ENCODE measurements around the gene RTL10. TPM values are rescaled to one million over a fixed set of nuclear protein-coding genes. Genes with fewer than 3 reads are reported as not detected.
"Not testable (repeated sequence)": the region's sequence is repeated elsewhere in the genome, so short reads cannot be mapped to it uniquely, and the experiment has no call there.

The RTL10 gene
- total RNA-seq, 1 donor from 2014 or later, result 10.9 TPM

DNA sequence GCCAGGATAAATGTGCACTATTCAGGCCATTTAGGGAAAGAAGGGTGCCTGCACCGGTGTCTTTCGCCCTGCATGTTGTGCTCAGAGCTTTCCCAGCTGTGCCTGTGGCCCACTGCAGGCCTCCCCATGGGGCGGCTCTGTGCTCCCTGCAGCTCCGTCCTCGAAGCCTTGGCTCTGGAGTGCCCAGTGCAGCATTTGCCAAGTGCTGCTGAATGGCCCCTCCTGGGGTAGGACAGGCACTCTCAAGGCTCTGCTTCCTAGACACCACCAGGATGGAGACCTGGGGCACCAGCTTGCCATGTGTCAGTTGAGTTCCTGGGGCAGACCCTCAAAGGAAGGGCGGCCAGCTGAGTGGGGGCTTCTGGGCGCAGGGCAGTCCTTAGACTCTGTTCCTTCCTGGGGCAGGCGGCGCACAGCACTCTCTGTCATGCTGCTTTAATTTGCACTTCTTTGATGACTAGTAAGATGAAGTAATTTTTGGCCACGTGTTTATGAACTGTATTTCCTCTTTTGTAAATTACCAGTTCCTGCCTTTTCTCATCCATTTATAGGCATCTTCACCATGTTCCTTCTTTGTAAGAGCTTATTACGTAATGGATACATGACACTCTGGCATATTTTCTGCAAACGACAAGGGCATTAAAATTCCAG, 32.1 kb upstream of the RTL10 start:
- DNase-seq (ENCODE audit: low read depth), result no peak
- TF ChIP-seq, protein P1, sequence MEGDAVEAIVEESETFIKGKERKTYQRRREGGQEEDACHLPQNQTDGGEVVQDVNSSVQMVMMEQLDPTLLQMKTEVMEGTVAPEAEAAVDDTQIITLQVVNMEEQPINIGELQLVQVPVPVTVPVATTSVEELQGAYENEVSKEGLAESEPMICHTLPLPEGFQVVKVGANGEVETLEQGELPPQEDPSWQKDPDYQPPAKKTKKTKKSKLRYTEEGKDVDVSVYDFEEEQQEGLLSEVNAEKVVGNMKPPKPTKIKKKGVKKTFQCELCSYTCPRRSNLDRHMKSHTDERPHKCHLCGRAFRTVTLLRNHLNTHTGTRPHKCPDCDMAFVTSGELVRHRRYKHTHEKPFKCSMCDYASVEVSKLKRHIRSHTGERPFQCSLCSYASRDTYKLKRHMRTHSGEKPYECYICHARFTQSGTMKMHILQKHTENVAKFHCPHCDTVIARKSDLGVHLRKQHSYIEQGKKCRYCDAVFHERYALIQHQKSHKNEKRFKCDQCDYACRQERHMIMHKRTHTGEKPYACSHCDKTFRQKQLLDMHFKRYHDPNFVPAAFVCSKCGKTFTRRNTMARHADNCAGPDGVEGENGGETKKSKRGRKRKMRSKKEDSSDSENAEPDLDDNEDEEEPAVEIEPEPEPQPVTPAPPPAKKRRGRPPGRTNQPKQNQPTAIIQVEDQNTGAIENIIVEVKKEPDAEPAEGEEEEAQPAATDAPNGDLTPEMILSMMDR (IDR thresholded peaks at IDR 0.05; ENCODE audit: insufficient read depth, low read length, poor library complexity, severe bottlenecking), result no peak
- Histone ChIP-seq H3K27me3 (ENCODE audit: control insufficient read depth, insufficient read depth, low read length) (no peaks in the 10 kb centered on the region), H3K4me3 (ENCODE audit: low read depth, low read length) (no peak overlapping the region), H3K36me3 (ENCODE audit: control insufficient read depth, insufficient read depth, low read length) (no peaks in the 10 kb centered on the region)

DNA sequence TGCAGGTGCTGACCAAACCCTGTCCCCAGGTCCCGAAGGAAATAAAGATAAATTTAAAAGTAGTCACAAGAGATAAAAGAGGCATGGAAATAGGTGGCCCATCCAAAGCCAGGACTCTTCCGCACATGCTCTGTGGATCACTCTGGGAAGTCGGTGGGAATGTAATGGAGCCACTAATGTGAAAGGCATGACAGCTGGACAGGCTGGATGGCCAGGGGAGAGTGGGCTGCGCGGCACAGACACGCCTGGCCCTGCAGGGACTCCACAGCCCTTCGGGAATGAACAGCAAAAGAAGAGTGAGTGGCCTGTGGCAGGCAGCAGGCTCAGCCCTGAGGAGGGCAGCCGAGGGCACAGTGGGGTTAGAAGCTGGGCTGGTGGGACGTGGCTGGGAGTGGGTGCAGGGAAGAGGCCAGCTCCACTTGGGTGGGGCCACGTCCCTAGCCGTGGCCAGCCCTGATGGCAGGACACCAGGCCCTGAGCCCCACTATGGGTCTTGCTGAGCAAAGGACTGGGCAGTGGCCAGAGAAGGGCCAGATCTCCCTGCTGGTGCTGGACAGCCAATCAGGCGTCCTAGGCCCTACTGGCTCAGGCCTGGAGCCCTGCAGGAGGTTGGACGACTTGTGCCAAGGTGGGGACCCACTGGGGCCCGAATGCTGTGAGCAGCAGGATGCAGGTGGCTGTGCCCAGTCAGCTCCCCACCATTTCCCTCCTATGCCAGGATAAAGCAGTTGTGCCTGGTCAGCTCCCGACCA, 31.3 kb upstream of the RTL10 start:
- Histone ChIP-seq H3K27me3 (ENCODE audit: control insufficient read depth, insufficient read depth, low read length) (no peaks in the 10 kb centered on the region), H3K36me3 (ENCODE audit: control insufficient read depth, insufficient read depth, low read length) (no peaks in the 10 kb centered on the region), H3K4me3 (ENCODE audit: low read depth, low read length) (no peak overlapping the region)
- no peak for DNase-seq (ENCODE audit: low read depth)
- TF ChIP-seq, protein P1 (IDR thresholded peaks at IDR 0.05; ENCODE audit: insufficient read depth, low read length, poor library complexity, severe bottlenecking), result no peak

DNA sequence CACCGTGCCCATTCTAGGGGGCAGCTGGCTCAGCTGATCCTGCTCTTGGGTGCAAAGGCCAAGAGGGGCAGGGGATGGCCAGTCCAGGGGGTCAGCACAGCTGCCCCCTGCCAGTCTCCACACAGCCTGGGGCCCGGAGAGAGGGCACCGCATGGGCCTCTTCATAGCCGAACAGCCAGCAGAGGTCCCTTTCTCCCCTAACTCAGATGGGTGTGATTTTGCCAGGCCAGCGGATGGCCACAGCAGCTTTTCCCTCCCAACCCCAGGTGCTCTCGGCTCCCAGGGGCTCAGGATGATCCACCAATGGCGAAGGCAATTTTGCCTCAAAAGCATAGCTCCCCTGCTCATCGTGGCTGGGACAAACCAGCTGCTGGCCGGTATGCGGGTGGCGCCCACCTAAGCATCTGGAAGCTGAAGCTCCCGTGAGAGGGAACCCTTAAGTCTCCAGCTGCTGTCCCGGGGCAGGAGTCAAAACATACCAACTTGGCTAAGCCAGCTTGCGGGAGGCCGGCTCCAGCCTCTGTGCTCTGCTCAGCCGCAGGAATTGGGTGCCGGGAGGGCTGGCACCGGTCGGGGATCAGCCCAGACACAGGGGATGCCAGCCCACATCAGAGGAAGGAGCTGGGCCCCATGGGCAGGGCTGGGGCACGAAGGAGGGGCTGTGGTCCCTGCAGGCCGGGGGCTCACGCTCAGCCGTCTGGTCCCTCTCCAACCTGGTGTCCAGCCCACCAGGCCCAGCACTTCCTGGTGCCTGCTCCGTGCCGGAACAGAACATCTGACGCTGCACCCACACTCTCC, 30.5 kb upstream of the RTL10 start:
- Histone ChIP-seq H3K36me3 (ENCODE audit: control insufficient read depth, insufficient read depth, low read length) (no peaks in the 10 kb centered on the region), H3K4me3 (ENCODE audit: low read depth, low read length) (no peak overlapping the region), H3K27me3 (ENCODE audit: control insufficient read depth, insufficient read depth, low read length) (no peaks in the 10 kb centered on the region)
- no peak for DNase-seq (ENCODE audit: low read depth)
- TF ChIP-seq, protein P1 (IDR thresholded peaks at IDR 0.05; ENCODE audit: insufficient read depth, low read length, poor library complexity, severe bottlenecking), result no peak

DNA sequence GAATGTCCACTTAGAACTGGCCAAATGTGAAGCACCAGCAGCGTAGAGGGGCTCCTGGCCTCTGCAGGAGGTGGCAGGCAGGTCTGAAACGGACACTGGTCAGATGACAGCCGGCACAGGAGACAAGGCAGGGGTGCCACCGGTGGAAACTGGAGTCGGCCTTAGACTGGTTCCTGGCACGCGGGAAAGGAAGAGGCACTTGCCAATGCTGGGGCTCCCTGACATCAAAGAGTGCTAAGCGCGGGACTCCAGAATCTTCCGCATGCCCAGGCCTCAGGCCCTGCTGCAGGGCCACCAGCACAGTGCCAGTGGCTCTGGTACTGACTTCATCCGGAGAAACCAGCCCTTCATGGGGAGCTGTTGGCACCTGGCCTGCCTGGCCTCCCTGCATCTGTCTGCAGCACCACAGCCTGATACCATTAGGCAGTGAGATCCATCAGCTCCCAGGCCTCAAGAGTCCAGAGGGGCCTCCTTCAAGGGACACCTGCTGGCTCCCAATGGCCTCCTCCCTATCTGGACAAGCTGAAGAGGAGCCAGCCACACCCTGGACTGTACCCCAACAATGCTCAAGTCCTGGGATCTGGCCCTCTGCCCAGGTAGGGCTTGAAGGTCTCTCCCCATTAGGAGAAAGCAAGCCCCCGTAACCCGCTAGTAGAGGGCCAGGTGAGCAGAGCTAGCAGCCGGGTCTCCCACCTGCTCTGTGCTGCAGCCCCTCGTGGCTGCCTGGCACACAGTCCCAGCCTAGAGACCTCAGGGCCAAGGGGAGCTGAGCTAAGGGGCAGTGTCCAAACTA, 29.7 kb upstream of the RTL10 start:
- no peak for DNase-seq (ENCODE audit: low read depth)
- no peak overlapping the region for H3K4me3 ChIP-seq (ENCODE audit: low read depth, low read length)
- no peaks in the 10 kb centered on the region for H3K36me3 ChIP-seq (ENCODE audit: control insufficient read depth, insufficient read depth, low read length)
- H3K27me3 ChIP-seq (ENCODE audit: control insufficient read depth, insufficient read depth, low read length), result no peaks in the 10 kb centered on the region
- TF ChIP-seq, protein P1 (IDR thresholded peaks at IDR 0.05; ENCODE audit: insufficient read depth, low read length, poor library complexity, severe bottlenecking), result no peak

DNA sequence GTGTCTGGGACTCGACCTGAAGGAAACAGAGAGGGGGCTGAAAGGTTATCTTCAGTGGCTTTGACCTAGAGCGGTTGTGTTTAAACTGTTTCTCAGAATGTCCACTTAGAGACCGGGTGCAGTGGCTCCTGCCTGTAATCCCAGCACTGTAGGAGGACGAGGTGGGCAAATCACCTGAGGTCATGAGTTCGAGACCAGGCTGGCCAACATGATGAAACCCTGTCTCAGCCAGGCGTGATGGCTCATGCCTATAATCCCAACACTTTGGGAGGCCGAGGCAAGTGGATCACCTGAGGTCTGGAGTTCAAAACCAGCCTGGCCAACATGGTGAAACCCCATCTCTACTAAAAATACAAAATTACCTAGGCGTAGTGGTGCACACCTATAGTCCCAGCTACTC, 28.8 kb upstream of the RTL10 start:
- H3K4me3 ChIP-seq (ENCODE audit: low read depth, low read length); DNase-seq (ENCODE audit: low read depth); H3K36me3 ChIP-seq (ENCODE audit: control insufficient read depth, insufficient read depth, low read length); H3K27me3 ChIP-seq (ENCODE audit: control insufficient read depth, insufficient read depth, low read length): not testable (repeated sequence)

Measured in kidney epithelial cell (primary cell).